Measurements from ENCODE around the gene HGS. TPM values are rescaled to one million over a fixed set of nuclear protein-coding genes. Genes with fewer than 3 reads are reported as not detected.
"Not testable (repeated sequence)": the region's sequence is repeated elsewhere in the genome, so short reads cannot be mapped to it uniquely, and the experiment has no call there.

HGS gene
- total RNA-seq, 1 donor from 2014 or later: 117 TPM

GRCh38 chr17:81672954-81673353 lies 10.9 kb upstream of the HGS start:
- Mint-ChIP-seq H3K27ac (ENCODE audit: unreplicated experiment) (no peak overlapping the region), H3K4me3 (ENCODE audit: unreplicated experiment) (no peak overlapping the region), H3K4me1 (ENCODE audit: unreplicated experiment) (peaks cover 4% of the 10 kb centered on the region), H3K27me3 (ENCODE audit: unreplicated experiment) (no peaks in the 10 kb centered on the region), H3K9me3 (ENCODE audit: unreplicated experiment) (no peaks in the 10 kb centered on the region), H3K36me3 (ENCODE audit: unreplicated experiment) (peaks cover 15% of the 10 kb centered on the region)
- DNase-seq (ENCODE audit: extremely low spot score, unreplicated experiment): no peak
- TF ChIP-seq, protein P1, sequence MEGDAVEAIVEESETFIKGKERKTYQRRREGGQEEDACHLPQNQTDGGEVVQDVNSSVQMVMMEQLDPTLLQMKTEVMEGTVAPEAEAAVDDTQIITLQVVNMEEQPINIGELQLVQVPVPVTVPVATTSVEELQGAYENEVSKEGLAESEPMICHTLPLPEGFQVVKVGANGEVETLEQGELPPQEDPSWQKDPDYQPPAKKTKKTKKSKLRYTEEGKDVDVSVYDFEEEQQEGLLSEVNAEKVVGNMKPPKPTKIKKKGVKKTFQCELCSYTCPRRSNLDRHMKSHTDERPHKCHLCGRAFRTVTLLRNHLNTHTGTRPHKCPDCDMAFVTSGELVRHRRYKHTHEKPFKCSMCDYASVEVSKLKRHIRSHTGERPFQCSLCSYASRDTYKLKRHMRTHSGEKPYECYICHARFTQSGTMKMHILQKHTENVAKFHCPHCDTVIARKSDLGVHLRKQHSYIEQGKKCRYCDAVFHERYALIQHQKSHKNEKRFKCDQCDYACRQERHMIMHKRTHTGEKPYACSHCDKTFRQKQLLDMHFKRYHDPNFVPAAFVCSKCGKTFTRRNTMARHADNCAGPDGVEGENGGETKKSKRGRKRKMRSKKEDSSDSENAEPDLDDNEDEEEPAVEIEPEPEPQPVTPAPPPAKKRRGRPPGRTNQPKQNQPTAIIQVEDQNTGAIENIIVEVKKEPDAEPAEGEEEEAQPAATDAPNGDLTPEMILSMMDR (IDR thresholded peaks at IDR 0.05): no peak

DNA sequence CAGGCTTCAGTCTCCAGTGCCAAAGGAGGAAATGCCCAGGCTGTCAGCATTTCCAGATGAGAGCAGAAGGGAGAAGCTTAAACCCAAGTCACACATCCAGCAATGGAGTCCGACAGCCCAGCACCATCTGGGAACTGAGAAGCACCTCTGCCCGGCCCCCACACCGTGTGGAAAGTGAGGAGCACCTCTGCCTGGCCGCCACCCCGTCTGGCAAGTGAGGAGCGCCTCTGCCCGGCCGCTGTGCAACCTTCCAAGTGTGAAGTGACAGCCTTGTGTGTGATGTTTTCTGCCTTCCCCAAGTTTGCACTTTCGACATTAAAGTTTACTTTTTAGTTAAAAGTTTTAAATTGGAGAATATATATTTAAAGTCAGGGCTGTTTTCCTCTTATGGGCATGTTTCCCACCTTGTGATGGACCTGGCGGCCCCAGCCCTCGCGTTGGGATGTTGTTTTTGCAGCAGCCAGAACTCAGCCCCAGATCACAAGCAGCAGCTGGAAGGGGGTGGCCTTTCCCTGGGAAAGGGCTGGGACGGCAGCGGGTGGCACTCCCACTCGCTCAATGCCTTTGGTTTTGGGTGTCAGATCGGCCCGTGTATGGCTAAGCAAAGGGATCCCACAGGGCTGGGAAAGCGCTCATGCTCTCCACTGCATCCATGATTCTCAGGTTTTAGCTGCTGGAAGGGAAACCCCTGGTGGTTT lies 10.1 kb upstream of the HGS start:
- Mint-ChIP-seq H3K27ac (ENCODE audit: unreplicated experiment) (no peak overlapping the region), H3K4me1 (ENCODE audit: unreplicated experiment) (peaks cover 4% of the 10 kb centered on the region), H3K36me3 (ENCODE audit: unreplicated experiment) (peaks cover 13% of the 10 kb centered on the region), H3K27me3 (ENCODE audit: unreplicated experiment) (no peaks in the 10 kb centered on the region), H3K9me3 (ENCODE audit: unreplicated experiment) (no peaks in the 10 kb centered on the region), H3K4me3 (ENCODE audit: unreplicated experiment) (no peak overlapping the region)
- no peak for DNase-seq (ENCODE audit: extremely low spot score, unreplicated experiment)
- TF ChIP-seq, protein P1 (IDR thresholded peaks at IDR 0.05): no peak

DNA sequence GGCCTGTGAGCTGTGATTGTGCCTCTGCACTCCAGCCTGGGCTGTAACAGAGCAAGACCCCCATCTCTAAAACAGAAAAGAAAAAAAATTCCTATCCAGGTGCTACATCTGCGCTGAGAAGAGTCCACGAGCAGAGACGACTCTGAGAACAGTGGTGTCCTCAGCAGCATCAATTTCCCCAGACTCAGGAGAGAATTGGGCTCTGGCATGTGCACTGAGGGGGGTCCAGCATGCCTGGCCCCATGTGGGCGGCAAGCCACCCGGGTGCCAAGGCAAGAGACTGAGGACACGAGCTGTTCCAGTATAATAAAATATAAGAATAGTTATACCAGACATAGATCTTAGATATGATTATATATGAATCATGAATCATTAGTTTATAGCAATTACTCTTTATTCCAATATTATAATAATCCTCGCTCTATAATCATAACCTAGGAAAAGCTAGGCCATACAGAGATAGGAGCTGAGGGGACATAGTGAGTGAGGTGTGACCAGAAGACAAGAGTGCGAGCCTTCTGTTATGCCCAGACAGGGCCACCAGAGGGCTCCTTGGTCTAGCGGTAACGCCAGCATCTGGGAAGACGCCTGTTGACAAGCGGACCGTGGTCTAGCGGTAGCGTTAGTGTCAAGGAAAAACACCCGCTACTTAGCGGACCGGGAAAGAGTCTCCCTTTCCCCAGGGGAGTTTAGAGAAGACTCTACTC lies 8.1 kb upstream of the HGS start:
- not testable (repeated sequence) for H3K9me3 Mint-ChIP-seq (ENCODE audit: unreplicated experiment); H3K36me3 Mint-ChIP-seq (ENCODE audit: unreplicated experiment); DNase-seq (ENCODE audit: extremely low spot score, unreplicated experiment); H3K4me3 Mint-ChIP-seq (ENCODE audit: unreplicated experiment); H3K27me3 Mint-ChIP-seq (ENCODE audit: unreplicated experiment); H3K4me1 Mint-ChIP-seq (ENCODE audit: unreplicated experiment)
- H3K27ac Mint-ChIP-seq (ENCODE audit: unreplicated experiment): peak overlapping the region; percentile 47
- TF ChIP-seq, protein P1 (IDR thresholded peaks at IDR 0.05): peak; percentile 69

- TF ChIP-seq, protein P1 (IDR thresholded peaks at IDR 0.05): no peak
- H3K36me3 Mint-ChIP-seq (ENCODE audit: unreplicated experiment): peaks cover 4% of the 10 kb centered on the region
- no peak overlapping the region for H3K27ac Mint-ChIP-seq (ENCODE audit: unreplicated experiment)
- peaks cover 9% of the 10 kb centered on the region for H3K4me1 Mint-ChIP-seq (ENCODE audit: unreplicated experiment)
- no peaks in the 10 kb centered on the region for H3K27me3 Mint-ChIP-seq (ENCODE audit: unreplicated experiment)
- no peak overlapping the region for H3K4me3 Mint-ChIP-seq (ENCODE audit: unreplicated experiment)
- no peak for DNase-seq (ENCODE audit: extremely low spot score, unreplicated experiment)
- H3K9me3 Mint-ChIP-seq (ENCODE audit: unreplicated experiment): no peaks in the 10 kb centered on the region
Observed at GRCh38 chr17:81676906-81677305, 6.9 kb upstream of the HGS start.

DNA sequence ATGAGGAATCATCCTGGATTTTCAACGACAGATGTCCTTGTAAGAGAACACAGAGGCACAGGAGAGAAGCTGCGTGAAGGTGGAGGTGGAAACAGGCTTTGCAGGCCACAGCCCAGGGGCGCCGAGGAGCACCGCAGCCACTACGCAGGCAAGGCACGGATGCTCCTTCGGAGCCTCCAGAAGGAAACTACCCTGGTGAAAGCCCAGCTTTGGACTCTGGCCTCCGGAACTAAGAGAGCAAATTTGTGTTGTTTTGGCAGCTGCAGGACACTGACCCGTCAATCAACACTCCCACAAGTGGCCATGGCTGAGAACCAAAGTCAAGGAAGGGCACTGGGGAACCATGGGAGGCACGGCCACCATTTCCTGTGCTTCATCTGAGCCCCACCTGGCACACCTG lies 3.7 kb upstream of the HGS start:
- Mint-ChIP-seq H3K27ac (ENCODE audit: unreplicated experiment) (peak overlapping the region; percentile 23), H3K9me3 (ENCODE audit: unreplicated experiment) (no peaks in the 10 kb centered on the region), H3K4me3 (ENCODE audit: unreplicated experiment) (no peak overlapping the region), H3K36me3 (ENCODE audit: unreplicated experiment) (no peaks in the 10 kb centered on the region), H3K4me1 (ENCODE audit: unreplicated experiment) (peaks cover 27% of the 10 kb centered on the region), H3K27me3 (ENCODE audit: unreplicated experiment) (no peaks in the 10 kb centered on the region)
- TF ChIP-seq, protein P1 (IDR thresholded peaks at IDR 0.05): no peak
- no peak for DNase-seq (ENCODE audit: extremely low spot score, unreplicated experiment)
